ENCODE measurements around the gene C2CD2.

GRCh38 chr21:41932576-41933312 lies 21.1 kb downstream of the C2CD2 start:
- TF ChIP-seq, protein P1, sequence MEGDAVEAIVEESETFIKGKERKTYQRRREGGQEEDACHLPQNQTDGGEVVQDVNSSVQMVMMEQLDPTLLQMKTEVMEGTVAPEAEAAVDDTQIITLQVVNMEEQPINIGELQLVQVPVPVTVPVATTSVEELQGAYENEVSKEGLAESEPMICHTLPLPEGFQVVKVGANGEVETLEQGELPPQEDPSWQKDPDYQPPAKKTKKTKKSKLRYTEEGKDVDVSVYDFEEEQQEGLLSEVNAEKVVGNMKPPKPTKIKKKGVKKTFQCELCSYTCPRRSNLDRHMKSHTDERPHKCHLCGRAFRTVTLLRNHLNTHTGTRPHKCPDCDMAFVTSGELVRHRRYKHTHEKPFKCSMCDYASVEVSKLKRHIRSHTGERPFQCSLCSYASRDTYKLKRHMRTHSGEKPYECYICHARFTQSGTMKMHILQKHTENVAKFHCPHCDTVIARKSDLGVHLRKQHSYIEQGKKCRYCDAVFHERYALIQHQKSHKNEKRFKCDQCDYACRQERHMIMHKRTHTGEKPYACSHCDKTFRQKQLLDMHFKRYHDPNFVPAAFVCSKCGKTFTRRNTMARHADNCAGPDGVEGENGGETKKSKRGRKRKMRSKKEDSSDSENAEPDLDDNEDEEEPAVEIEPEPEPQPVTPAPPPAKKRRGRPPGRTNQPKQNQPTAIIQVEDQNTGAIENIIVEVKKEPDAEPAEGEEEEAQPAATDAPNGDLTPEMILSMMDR (IDR thresholded peaks at IDR 0.05; ENCODE audit: low read length), result no peak
- no peak for TF ChIP-seq EZH2 (IDR thresholded peaks at IDR 0.05; ENCODE audit: borderline replicate concordance, low read length)
